G401 (cell line): ENCODE measurements around the gene ANKRD12. TPM values are rescaled to one million over a fixed set of nuclear protein-coding genes. Genes with fewer than 3 reads are reported as not detected.

Source experiments
- DNase-seq: peaks from one replicate; pipeline ENCODE4 v3.0.0-alpha.2; 2015; ENCODE audit warnings: low spot score
- in situ Hi-C: cut with HindIII; loops from 2 replicates; pipeline ENCODE4 v1.10.0; 2016; ENCODE audit warnings: low sequenced_read_pairs, mixed read lengths
- total RNA-seq: library from RNA; depleted of rRNA; stranded (reverse); fragments of >200 nt; shearing (Covaris generic); gene quantifications from 2 replicates; pipeline ENCODE4 v1.2.3, GENCODE V29; 2014

ANKRD12 gene
- total RNA-seq, 1 experiment from 2014 or later = 3.3 TPM

DNA sequence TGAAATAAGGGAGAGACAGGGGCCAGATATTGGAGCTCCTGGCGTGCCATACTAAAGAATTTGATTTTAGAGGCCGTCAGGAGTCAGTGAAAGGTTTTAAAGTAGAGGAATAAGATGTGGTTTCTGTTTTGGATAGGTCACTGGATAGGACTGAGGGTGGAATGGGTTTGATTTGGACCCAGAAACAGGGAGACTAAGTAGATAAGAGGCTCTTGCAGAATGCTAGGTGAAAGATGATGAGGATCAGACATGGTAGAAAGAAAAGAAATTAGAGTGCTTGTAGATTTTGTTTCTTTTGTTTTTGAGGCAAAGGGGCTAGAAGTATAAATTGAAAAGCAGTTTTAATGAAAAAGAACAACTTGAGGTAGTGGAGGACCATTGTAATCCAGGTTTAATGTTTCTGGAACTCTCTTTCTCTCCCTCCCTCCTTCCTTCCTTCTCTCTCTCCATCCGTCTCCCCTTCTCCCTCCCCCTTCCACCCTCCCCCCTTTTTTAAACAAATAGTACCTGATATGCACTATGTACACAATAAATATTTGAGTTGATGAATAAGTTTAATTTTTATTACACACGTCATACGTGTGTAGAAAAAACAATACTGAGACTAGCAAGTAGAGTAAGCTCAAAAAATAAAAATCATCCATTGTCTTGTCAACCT, 32.2 kb upstream of the ANKRD12 start:
- in situ Hi-C loops = no loop called here
- DNase-seq = no peak

DNA sequence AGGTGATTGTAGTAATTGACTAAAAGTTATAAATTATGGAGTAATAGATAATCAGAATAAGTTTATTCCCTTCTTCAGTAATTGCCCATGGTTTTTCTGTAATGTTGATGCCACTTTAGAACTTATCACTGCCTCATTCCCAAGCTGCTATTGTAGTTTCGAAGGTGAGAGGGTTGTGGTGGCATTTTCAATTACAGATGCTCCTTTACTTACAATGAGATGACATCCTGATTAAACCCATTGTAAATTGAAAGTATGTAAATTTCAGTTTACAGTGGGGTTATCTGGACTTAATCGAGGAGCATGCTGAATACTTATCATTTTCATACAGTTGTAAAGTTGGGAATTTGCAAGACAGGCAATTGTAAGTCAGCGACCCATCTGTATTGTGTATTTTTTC, 31.2 kb upstream of the ANKRD12 start:
- in situ Hi-C loops = no loop called here
- no peak for DNase-seq

DNA sequence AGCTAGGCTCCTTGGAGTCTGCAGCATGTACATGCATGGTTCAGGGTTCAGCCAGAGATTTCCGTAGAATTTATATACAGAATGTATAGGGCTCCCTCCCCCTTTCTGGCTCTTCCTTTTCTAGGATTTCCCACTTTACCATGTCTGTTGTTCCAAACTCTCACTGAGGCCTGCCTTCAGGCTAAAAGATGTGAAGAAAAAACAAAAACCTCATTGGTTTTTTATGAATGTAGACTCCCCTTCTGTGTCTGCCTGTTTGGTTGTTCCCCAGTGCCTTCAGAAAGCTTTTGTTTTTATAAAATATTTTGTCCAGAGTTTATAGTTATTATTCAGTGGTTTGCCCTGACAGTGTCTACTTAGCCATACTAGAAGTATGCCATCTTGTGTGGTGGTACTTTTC, 30.5 kb upstream of the ANKRD12 start:
- in situ Hi-C loops = no loop called here
- no peak for DNase-seq

DNA sequence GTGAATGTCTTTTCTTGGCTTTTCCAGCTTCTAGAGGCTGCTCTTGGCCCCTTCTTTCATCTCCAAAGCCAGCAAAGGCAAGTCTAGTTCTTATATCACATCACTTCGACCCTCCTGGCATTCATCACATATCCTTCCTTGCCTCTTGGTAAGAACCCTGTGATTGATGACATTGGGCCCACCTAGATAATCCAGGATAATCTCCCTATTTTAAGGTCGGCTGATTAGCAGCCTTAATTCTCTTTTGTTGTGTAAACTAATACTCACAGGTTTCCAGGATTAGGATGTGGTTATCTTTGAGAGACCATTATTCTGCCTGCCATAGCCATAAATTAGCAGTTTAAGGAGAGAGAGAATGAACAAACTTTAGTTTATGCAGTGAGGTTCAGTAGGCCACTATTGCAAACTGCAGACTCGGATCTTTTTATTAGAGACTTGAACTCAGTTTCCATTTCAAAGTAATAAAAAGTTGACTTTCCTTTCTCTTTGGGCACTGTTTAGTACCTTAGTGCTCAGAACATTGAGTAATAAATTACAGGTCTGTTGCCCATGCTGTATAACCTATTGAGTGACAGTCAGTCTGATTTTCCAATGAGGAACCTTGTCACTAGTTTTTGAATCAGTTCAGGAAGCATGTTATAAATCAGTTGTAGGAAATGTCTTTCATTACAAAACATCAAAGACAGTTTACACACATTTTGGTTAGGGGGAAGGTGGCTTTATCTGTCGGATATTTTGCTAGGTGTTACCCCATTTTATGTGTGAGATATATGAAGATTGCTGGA, 29.6 kb upstream of the ANKRD12 start:
- no peak for DNase-seq
- in situ Hi-C loops = no loop called here

DNA sequence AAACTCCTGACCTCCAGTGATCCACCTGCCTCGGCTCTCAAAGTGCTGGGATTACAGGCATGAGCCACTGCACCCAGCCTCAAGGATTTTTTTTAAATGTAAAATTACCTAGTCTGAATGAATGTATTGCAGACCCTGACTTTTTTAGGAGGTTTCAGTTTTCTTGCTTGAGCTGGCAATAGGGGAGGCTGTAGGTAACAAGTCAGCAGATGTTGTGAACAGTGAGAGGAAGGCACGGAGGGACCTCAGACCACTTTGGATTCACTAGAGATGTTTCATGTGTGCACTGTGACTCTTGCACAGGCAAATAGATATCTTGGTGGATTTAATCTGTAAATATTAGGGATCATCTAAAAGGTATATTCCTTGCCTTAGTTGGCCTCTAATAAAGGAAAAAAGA, 27.7 kb upstream of the ANKRD12 start:
- in situ Hi-C loops = no loop called here
- no peak for DNase-seq

DNA sequence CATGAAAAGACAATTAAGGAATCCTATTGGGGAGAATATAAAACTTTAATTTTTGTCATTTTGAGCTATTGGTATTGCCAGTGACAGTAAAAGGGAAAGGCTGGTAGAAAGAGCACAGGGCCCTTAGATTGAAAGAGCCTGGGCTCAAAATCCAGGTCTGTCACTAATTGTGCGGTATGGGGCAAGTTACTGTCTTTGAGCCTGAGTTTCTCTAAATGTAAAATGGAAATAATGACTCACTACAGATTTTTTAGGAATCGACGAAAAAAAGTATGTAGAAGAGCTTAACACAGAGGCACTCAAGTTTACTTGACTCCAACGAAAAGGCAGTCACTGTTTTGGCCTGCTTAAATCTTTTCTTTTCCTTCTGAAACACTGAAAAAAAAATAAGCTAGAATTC, 27.1 kb upstream of the ANKRD12 start:
- no peak for DNase-seq
- in situ Hi-C loops = no loop called here

DNA sequence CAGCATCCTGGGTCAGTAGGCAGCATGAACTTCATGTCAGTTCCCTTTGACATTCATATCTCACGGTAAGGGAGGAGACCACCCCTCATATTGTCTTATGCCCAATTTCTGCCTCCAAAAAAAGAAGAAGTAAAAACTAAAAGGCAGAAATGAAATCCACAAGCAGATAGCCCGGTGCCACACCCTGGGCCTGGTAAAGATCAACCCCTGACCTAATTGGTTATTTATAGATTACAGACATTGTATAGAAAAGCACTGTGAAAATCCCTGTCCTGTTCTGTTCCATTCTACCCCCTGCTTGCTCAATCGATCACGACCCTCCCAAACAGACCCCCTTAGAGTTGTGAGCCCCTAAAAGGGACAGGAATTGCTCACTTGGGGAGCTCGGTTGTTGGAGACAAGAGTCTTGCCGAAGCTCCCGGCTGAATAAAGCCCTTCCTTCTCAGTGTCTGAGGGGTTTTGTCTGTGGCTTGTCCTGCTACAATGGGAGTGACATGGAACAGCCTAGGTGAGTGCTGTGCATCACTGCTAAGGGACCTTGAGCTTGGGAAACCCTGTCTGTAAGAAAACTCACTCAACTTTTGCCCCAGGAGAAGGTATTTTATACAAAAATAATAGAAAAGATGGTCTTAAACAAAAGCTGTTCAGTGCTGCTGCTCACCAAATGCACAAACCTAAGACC, 23.0 kb upstream of the ANKRD12 start:
- in situ Hi-C loops = no loop called here
- DNase-seq = no peak

DNA sequence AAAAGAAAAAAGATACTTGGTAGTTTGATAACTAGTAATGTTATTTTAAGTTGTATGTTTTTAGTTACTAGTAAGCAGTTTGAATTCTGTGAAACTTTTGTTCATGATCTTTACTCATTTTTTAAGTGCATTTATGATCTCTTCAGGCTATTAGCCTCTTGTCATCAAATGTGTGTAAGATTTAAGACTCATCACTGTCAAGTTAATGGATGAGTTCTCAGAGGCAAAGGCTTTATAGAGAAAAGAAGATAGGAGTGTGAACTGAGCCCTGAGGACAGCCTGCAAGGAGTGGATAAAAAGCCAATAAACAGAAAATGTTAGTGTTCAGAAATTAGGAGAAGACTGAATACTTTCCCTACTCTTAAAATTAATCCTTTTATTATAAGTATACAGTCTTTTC, 20.6 kb upstream of the ANKRD12 start:
- DNase-seq = no peak
- in situ Hi-C loops = no loop called here

DNA sequence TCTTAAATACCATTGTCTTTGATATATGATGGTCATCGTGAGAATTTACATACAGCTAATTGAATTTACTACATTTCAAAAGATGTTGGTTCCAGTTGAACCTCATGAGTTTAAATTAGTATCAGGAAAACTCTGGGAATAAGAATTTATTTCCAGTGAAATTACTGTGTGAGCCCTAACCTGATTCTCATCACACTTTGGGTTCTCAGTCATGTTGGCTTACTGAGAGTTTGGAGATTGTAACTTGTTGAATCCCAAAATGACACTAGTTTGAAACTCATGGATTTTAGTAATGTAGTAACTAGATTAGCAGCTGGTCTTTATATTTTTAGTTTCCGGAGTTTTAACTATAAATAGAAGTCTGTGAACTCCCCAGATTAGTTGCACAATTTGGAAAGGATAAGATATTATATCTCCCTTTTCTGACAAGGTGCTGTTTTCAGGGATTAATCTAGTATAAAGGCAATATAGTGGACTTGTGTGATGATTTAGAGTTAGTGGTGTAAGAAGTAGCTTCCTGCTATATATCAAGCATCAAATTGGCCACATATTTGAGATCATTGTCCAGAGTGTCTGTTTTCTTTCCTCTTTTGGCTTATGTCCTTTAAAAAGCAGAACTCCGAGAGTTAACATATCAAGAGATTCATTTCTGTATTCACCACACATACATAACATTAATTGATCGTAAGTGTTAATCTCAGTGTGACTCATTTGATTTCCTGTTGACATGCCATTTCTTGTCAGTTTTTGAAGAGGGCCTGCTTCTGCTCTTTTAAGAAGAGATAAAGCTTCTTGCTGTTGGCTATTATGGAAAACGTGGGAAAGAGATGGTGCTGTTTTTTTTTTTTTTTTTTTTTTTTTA, 18.4 kb upstream of the ANKRD12 start:
- DNase-seq = no peak
- in situ Hi-C loops = no loop called here

DNA sequence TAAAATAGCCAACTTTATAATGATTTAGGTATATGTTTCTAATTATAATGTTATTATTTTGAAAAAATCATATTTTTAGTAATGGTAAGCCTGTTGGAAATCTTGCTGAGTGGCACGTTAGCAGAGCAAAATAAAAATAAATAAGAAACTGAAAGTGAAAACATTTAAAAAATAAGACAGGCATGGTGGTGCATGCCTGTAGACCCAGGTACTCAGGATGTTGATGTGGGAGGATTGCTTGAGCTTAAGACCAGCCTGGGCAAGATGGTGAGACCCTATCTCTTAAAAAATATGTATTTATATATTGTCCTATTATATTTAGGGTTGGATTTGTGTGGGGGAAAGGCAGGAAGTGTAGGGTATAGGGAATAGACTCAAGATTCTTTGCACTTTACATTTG, 15.8 kb upstream of the ANKRD12 start:
- in situ Hi-C loops = no loop called here
- DNase-seq = no peak

DNA sequence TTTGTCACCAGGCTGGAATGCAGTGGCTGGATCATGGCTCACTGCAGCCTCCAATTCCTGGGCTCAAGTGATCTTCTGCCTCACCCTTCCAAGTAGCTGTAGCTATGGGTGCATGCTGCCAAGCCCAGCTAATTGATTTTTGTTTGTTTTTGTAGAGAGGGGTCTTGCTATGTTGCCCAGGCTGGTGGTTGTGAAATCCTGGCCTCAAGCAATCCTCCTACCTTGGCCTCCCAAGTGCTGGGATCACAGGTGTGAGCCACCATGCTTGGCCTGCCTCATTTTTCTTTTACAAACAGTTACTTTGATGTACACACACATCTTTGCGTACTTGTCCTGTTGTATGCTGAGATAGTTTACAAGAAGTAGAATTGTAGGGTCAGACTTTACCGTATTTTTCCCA, 13.1 kb upstream of the ANKRD12 start:
- in situ Hi-C loops = no loop called here

DNA sequence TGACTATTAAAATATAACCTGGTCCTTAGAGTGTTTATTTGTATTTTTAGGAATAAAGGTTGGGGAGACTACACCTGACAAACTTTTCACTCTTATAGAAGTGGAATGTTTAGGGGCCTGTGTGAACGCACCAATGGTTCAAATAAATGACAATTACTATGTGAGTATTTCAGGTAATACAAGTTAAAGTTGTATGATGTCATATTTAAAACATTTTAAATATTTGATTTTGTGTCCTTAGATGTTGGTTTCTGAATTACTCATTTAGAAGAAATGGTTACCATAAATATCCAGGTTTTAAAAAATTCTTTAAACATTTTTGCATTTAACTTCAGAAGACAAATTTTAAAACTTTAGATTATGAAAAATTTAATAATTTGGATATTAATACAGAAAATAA, 11.8 kb upstream of the ANKRD12 start:
- in situ Hi-C loops = no loop called here
- DNase-seq = no peak

More for the DNA sequence above, 13.1 kb upstream of the ANKRD12 start:
- DNase-seq = no peak

DNA sequence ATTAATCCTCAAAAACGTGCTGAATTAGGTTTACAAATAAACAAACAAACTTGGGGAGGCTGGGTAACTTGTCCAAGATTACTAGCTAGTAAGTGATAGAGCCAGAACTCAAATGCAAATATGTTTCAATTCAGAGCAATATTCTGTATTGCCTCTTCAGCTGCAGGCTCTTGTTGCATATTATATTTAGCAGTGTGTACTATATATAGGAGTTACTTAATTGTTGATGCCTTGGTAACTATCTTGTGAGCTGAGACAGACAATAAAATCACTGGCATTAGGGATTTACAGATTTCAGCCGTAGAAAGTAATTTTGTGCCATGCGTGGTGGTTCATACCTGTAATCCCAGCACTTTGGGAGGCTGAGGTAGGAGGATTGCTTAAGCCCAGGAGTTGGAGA, 10.2 kb upstream of the ANKRD12 start:
- DNase-seq = no peak
- in situ Hi-C loops = no loop called here

DNA sequence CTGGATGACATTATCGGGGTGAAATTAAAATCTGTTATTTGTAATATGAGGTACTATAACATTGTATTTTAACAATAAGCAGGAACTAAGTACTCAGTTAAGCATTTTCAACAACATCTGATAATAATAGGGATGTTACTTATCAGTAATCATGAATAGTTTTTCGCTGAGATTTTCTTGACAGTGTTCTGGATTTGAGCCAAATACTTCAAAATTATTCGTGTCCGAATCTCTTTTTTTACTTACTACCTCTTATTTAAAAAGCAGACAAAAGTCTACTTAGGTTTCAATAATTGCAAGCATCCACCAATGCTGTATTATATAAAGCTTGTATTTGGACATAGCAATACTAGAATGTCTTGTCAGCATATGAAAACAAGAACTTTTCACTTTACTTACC, 6.4 kb upstream of the ANKRD12 start:
- in situ Hi-C loops = no loop called here
- no peak for DNase-seq

DNA sequence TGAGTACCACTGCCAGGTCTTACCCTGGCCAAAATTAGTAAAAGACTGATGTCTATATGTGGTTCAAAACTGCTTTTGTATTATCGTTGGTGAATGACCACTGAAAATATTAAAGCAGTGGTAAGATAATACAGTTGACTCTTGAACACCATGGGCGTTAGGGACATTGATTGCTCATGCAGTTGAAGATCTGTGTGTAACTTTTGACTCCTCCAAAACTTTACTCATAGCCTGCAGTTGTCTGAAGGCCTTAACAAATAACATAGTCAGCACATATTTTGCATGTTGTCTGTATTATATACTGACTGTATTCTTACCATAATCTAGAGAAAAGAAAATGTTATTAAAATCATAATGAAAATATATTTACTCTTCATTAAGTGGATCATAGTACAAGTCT, 5.8 kb upstream of the ANKRD12 start:
- in situ Hi-C loops = no loop called here
- DNase-seq = no peak

DNA sequence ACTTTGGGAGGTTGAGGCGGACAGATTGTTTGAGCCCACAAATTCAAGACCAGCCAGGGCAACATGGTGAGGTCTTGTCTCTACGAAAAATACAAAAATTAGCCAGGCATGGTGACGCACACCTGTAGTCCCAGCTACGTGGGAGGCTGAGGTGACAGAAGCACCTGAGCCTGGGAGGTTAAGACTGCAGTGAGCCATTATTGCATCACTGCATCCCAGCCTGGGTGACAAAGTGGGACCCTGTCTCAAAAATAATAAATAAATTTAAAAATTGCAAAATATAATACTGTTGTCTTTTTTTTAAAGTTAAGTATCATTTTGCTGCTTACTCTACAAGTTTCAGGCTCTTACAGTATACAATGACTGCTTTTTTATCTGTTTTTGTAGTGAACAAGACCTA, 4.0 kb upstream of the ANKRD12 start:
- in situ Hi-C loops = no loop called here
- DNase-seq = no peak

DNA sequence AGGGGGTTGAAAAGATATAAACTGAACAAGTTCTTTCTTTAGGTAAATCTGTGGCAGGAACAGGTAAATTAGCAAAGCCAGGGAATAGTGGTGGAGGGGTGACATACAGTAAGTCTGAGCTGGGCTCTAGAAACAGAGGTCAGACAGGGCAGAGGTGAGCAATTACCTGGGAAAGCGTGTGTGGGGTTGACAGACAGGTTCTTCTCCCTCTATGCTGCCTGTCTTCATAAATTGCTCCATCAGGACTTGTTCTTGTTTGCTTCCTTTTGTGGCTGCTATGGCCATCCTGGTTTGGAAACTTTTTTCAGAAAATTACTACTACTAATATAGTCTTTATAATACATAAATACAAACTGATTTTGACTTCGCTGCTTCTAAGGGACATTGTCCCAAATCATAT, 3.4 kb upstream of the ANKRD12 start:
- in situ Hi-C loops = no loop called here
- DNase-seq = no peak

DNA sequence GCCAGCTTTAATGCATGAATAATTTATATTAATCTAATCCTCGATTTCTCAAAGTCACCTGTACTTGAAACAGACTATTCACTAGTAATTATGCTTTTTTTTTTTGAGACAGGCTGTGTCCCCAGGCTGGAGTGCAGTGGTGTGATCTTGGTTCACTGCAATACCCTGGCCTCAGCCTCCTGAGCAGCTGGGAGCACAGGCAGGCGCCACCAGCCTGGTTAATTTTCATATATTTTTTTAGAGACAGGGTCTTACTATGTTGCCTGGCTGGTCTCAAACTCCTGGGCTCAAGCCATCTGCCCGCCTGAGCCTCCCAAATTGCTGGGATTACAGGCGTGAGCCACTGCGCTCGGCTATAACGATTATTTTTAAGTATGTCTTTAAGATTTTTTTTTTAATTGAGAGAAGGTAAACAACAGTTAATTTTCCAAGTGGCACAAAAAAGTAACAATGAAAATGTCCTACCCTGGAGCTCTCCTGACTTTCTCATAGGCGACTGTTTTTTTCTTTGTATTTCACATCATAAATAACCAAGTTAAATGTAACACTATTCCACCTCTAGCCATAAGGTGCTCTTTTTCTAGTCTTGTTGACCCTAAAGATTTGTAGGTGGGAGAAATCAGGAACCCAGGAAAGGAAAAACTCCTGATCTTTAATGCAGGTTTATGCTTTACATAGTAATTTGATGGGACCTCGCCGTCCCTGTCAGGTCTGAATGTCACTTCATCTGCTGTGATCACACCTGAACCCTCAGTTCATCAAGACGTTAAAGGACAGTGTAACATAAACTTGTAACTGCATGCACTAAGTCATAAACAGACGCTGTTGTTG, 1.3 kb upstream of the ANKRD12 start:
- in situ Hi-C loops = no loop called here
- no peak for DNase-seq

DNA sequence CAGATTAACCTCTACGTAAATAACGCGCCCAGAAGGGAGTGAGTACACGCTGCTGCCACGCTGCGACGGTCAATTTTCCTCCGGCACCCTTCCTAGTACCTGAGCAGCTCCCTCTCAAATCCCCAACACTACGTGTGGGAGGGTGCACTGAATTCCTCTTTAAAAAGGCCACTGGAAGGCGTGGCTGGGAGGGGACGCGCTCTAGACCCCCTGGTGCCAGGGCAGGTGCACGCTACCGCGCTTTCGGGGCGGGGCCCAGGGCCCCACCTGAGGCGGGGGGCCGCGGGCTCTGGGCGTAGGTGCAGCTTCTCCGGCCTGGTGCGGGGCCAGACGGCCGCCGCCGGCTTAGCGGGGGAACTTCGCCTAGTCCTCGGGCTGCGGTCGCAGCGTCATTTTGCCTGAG, 668 bp upstream of the ANKRD12 start:
- in situ Hi-C loops = no loop called here
- peak; percentile 72 for DNase-seq
